HAP-1 (cell line): ENCODE results near the gene MYCBPAP.

Experiments used
- DNase-seq, 2 experiments: peaks; one replicate each; pipeline ENCODE4 v3.0.0-alpha.2; 2016 to 2020; ENCODE audit warnings: low spot score in 2 of 2
- H3K27me3 ChIP-seq: fragments of 250-450 bp; sonication (Bioruptor Pico); 2 replicates; pipeline ENCODE4 v1.5.1; 2020; ENCODE audit warnings: low read depth, mild to moderate bottlenecking, moderate library complexity
- H3K36me3 ChIP-seq: fragments of 250-450 bp; sonication (Bioruptor Pico); replicated peaks from 2 replicates; pipeline ENCODE4 v1.5.1; 2020; ENCODE audit warnings: mild to moderate bottlenecking
- H3K4me1 ChIP-seq: fragments of 250-450 bp; sonication (Bioruptor Pico); 2 replicates; pipeline ENCODE4 v1.5.1; 2020; ENCODE audit warnings: mild to moderate bottlenecking
- H3K4me3 ChIP-seq: fragments of 250-450 bp; sonication (Bioruptor Pico); 2 replicates; pipeline ENCODE4 v1.5.1; 2020; ENCODE audit warnings: mild to moderate bottlenecking, moderate library complexity
- H3K9me3 ChIP-seq: fragments of 250-450 bp; sonication (Bioruptor Pico); 2 replicates; pipeline ENCODE4 v1.5.1; 2020; ENCODE audit warnings: mild to moderate bottlenecking, moderate library complexity
- in situ Hi-C: fragments of 300-500 bp; cut with MboI; formaldehyde crosslinking; loops from 3 replicates; pipeline ENCODE4 v1.14.3; 2020; ENCODE audit warnings: low sequenced_read_pairs, inconsistent platforms, mixed read lengths

MYCBPAP gene

GRCh38 chr17:50547035-50547735, 38.9 kb downstream of the MYCBPAP start, which contains the start of gene SPATA20:
TSS of gene SPATA20 (plus strand) at chr17:50547174. CDS start at chr17:50547209, 35 bp downstream.
- in situ Hi-C loops: loop anchor here (5.0 to 10.0 kb wide), 4 partner anchors 80 to 408 kb away; no protein-coding TSS in a partner anchor
- peaks cover 13% of the 10 kb centered on the region for H3K4me1 ChIP-seq
- DNase-seq: peak; percentile 84 to 95

GRCh38 chr17:50547736-50548083, 39.5 kb downstream of the MYCBPAP start:
- in situ Hi-C loops: loop anchor here (5.0 to 10.0 kb wide), 4 partner anchors 80 to 407 kb away; no protein-coding TSS in a partner anchor
- peaks cover 9% of the 10 kb centered on the region for H3K4me1 ChIP-seq
- DNase-seq: peak in 1 of 2 experiments; percentile 43
- no peaks in the 10 kb centered on the region for H3K27me3 ChIP-seq
- H3K36me3 ChIP-seq: peaks cover 10% of the 10 kb centered on the region
- peak overlapping the region; percentile 44 for H3K4me3 ChIP-seq
- H3K9me3 ChIP-seq: no peaks in the 10 kb centered on the region

More at GRCh38 chr17:50547035-50547735, 38.9 kb downstream of the MYCBPAP start, which contains the start of gene SPATA20:
- Histone ChIP-seq H3K36me3 (peaks cover 10% of the 10 kb centered on the region), H3K9me3 (no peaks in the 10 kb centered on the region), H3K4me3 (peak within 1 kb of the TSS; percentile 44), H3K27me3 (no peaks in the 10 kb centered on the region)

- no peak for DNase-seq
- in situ Hi-C loops: loop anchor here (5.0 to 10.0 kb wide), 4 partner anchors 78 to 406 kb away; no protein-coding TSS in a partner anchor
- H3K9me3 ChIP-seq: no peaks in the 10 kb centered on the region
- H3K4me3 ChIP-seq: no peak overlapping the region
- H3K36me3 ChIP-seq: peaks cover 10% of the 10 kb centered on the region
- peaks cover 5% of the 10 kb centered on the region for H3K4me1 ChIP-seq
- no peaks in the 10 kb centered on the region for H3K27me3 ChIP-seq
These were observed 40.6 kb downstream of the MYCBPAP start for GRCh38 chr17:50548831-50549230.

- no peaks in the 10 kb centered on the region for H3K9me3 ChIP-seq
- in situ Hi-C loops: loop anchor here (5.0 to 10.0 kb wide), 4 partner anchors 78 to 405 kb away; no protein-coding TSS in a partner anchor
- H3K27me3 ChIP-seq: no peaks in the 10 kb centered on the region
- no peak overlapping the region for H3K4me3 ChIP-seq
- H3K36me3 ChIP-seq: peaks cover 10% of the 10 kb centered on the region
- no peak for DNase-seq
- H3K4me1 ChIP-seq: peaks cover 5% of the 10 kb centered on the region
These were observed 41.2 kb downstream of the MYCBPAP start for GRCh38 chr17:50549256-50549941.

- H3K9me3 ChIP-seq: no peaks in the 10 kb centered on the region
These were observed 41.7 kb downstream of the MYCBPAP start for GRCh38 chr17:50549969-50550368.

GRCh38 chr17:50550661-50551432, 42.6 kb downstream of the MYCBPAP start:
- peak; percentile 54 to 77 for DNase-seq
- Histone ChIP-seq H3K36me3 (peaks cover 10% of the 10 kb centered on the region), H3K4me1 (peaks cover 5% of the 10 kb centered on the region), H3K9me3 (no peaks in the 10 kb centered on the region), H3K4me3 (no peak overlapping the region), H3K27me3 (no peaks in the 10 kb centered on the region)
- in situ Hi-C loops: no loop called here

More at GRCh38 chr17:50549969-50550368, 41.7 kb downstream of the MYCBPAP start:
- Histone ChIP-seq H3K4me1 (peaks cover 5% of the 10 kb centered on the region), H3K27me3 (no peaks in the 10 kb centered on the region), H3K4me3 (no peak overlapping the region), H3K36me3 (peaks cover 10% of the 10 kb centered on the region)
- no peak for DNase-seq
- in situ Hi-C loops: loop anchor here (5.0 to 10.0 kb wide), 4 partner anchors 77 to 405 kb away; no protein-coding TSS in a partner anchor

GRCh38 chr17:50551433-50551815, 43.2 kb downstream of the MYCBPAP start:
- no peaks in the 10 kb centered on the region for H3K27me3 ChIP-seq
- no peak for DNase-seq
- no peaks in the 10 kb centered on the region for H3K9me3 ChIP-seq
- in situ Hi-C loops: no loop called here
- H3K4me3 ChIP-seq: no peak overlapping the region
- peaks cover 5% of the 10 kb centered on the region for H3K4me1 ChIP-seq
- peaks cover 10% of the 10 kb centered on the region for H3K36me3 ChIP-seq

GRCh38 chr17:50551884-50552283, 43.6 kb downstream of the MYCBPAP start:
- Histone ChIP-seq H3K4me1 (peaks cover 5% of the 10 kb centered on the region), H3K9me3 (no peaks in the 10 kb centered on the region), H3K36me3 (peaks cover 10% of the 10 kb centered on the region), H3K27me3 (no peaks in the 10 kb centered on the region), H3K4me3 (no peak overlapping the region)
- in situ Hi-C loops: no loop called here
- no peak for DNase-seq

- peaks cover 10% of the 10 kb centered on the region for H3K36me3 ChIP-seq
- peaks cover 4% of the 10 kb centered on the region for H3K27me3 ChIP-seq
- DNase-seq: no peak
- in situ Hi-C loops: no loop called here
- no peaks in the 10 kb centered on the region for H3K9me3 ChIP-seq
- H3K4me1 ChIP-seq: peaks cover 4% of the 10 kb centered on the region
- no peak overlapping the region for H3K4me3 ChIP-seq
These were observed 46.0 kb downstream of the MYCBPAP start for GRCh38 chr17:50554201-50554600.

GRCh38 chr17:50556803-50557202, 48.6 kb downstream of the MYCBPAP start:
- no peak for DNase-seq
- H3K4me3 ChIP-seq: no peak overlapping the region
- no peaks in the 10 kb centered on the region; the same call in 1 of the 2 replicates for H3K36me3 ChIP-seq
- peaks cover 15% of the 10 kb centered on the region for H3K27me3 ChIP-seq
- H3K9me3 ChIP-seq: no peaks in the 10 kb centered on the region
- peaks cover 14% of the 10 kb centered on the region for H3K4me1 ChIP-seq
- in situ Hi-C loops: no loop called here

GRCh38 chr17:50557630-50558029, 49.4 kb downstream of the MYCBPAP start:
- Histone ChIP-seq H3K4me3 (no peak overlapping the region), H3K4me1 (peaks cover 14% of the 10 kb centered on the region), H3K36me3 (no peaks in the 10 kb centered on the region), H3K27me3 (peaks cover 21% of the 10 kb centered on the region), H3K9me3 (no peaks in the 10 kb centered on the region)
- no peak for DNase-seq
- in situ Hi-C loops: no loop called here

- H3K27me3 ChIP-seq: peaks cover 26% of the 10 kb centered on the region
- no peaks in the 10 kb centered on the region for H3K9me3 ChIP-seq
- no peak for DNase-seq
- no peak overlapping the region for H3K4me3 ChIP-seq
- peaks cover 14% of the 10 kb centered on the region for H3K4me1 ChIP-seq
- no peaks in the 10 kb centered on the region for H3K36me3 ChIP-seq
- in situ Hi-C loops: no loop called here
These were observed 49.9 kb downstream of the MYCBPAP start for GRCh38 chr17:50558091-50558490.

GRCh38 chr17:50558581-50558940, 50.3 kb downstream of the MYCBPAP start:
- Histone ChIP-seq H3K4me1 (peaks cover 14% of the 10 kb centered on the region), H3K4me3 (no peak overlapping the region), H3K27me3 (peaks cover 31% of the 10 kb centered on the region), H3K9me3 (no peaks in the 10 kb centered on the region), H3K36me3 (no peaks in the 10 kb centered on the region)
- DNase-seq: no peak
- in situ Hi-C loops: no loop called here
